HG03060 (cell line): ENCODE results near the gene WNT5A.
"Not testable (repeated sequence)": the region's sequence is repeated elsewhere in the genome, so short reads cannot be mapped to it uniquely, and the experiment has no call there.

Experiments used
- ATAC-seq: cut with Tn5 transposase; IDR thresholded peaks from one replicate; pipeline ENCODE4 v1.9.1; 2021; ENCODE audit warnings: low read depth, moderate number of reproducible peaks; ENCODE audit not compliant: unreplicated experiment

Gene WNT5A

DNA sequence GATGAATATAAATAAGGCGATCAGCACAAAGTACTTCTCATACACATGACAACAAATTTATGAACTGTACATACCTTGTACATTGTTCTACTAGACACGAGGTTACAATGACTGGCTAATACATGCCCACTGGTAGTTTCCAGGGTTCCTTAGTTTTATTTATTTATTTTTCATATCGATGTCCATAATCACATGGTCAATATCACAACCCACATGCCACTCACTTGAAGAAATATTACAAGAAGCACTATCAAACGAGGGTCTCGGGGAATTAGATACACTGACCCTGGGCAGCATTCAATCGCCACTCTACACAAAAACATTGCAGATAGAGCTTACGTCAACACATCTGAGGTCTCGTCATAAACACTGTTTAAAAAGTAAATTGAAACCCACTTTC lies 21.2 kb upstream of the WNT5A start:
- no peak for ATAC-seq

DNA sequence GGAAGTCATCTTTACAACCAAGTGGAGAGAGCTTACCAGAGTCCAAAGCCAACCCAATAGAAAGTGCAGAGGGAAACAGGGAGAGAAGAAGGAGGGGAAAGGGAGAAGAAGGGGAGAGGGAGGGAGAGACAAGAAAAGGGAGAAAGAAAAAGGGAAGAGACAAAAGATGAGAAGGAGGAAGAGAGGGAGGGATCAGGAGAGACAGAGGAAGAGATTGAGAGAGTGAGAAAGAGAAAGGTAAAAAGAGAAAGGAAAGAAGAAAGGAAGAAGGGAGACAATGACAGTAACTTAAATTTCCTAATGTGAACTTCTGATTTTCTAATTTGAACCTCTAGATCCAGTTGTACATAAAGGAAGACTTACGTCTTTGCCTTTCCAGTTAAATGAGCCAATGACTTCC lies 20.7 kb upstream of the WNT5A start:
- ATAC-seq = no peak

DNA sequence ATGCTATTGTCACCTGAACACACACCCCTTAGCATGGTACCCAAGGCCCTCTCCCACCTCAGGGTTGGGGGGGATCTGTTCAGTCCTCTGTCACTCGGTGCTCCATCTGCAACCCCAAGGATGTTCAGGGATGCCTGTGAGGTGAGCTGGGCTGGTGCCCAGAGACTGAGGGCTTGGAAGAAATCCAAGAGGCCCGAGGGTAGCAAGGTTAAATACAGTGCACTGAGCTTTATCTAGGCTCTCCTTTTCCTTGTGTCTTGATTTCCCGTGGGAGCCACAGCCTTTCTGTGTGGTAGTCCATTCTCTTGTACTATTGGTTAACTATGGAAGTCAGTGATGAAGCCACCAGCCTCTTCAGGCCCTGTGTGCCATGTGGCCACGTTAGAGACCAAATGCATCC lies 18.7 kb upstream of the WNT5A start:
- ATAC-seq = no peak

DNA sequence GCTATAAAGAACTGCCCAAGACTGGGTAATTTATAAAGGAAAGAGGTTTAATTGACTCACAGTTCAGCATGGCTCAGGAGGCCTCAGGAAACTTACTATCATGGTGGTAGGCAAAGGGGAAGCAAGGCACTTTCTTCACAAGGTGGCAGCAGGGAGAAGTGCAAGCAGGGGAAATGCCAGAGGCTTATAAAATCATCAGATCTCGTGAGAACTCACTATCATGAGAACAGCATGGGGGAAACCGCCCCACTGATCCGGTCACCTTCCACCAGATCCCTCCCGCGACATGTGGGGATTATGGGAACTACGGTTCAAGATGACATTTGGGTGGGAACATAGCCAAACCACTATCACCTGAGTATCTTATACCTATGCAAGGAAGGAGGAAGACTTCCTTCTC lies 18.0 kb upstream of the WNT5A start:
- ATAC-seq = not testable (repeated sequence)

DNA sequence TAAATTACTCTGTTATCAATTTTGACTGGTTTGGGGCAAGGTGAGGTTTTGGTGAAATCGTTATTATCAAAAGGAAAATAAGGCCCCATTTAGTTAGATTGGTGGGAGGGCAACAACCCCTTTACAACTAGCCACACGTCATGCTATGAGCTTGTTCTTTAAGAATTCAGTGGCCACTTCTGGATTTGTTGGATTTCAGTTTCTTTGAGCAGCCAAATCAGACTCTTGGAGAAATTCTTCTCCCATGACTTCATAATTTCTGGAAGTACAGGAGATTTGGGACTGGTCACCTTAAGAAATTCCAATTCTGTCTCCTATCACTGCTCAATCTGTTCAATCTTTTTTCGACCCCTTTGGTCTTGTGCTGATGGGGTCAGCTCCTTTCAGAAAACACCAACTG lies 14.8 kb upstream of the WNT5A start:
- no peak for ATAC-seq

DNA sequence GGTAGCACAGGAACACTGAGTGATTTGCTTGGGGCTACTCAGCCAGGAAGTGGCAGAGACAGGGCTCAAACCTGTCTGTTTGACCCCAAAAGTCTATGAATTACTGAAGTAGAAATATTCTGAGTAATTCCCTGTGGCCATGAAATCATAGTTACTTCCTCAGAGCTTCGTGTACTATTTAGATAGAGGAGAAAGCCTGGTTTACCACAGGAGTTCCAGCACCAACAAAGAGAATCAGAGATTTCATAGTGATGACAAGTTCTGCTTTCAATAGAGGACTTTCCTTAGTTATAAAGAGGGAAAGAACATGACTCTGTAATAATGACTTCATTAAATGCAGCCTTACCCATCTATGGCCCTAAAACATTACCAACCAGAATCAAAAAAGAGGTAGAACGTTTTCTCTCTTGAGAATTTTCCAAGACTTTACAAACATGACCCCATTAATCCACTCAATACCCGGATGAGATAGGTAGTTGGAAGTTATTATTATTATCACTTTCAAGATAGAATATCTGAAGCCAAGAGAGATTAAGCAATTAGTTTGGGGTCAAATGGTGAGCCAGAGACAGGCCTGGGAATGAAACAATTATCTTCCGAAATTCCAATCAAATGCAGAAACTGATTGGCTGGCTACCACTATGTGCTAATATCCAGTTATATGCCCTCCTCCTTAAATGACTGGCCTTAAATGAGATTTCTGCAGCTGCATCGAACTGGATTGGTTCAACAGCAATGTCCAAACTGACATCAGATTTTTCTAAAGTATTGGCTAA lies 13.6 kb upstream of the WNT5A start:
- no peak for ATAC-seq

DNA sequence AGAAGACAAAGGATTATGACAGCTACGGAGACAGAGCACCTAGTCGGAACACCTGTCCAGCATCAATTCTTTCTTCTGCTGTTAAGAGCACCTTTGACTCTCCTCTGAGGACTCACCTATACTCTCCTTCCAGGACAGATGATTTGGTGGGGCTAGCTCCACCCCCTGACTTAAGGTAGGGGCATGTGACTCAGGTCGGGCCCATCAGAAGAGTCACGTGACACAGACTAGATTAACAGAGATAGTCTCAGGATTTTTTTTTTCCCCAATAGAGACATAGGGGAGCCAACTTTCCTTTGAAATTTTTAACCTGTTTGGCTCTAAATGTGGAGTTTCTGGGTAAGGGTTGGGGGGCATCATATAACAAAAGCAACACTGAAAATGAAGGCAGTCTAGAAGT lies 11.4 kb upstream of the WNT5A start:
- no peak for ATAC-seq

DNA sequence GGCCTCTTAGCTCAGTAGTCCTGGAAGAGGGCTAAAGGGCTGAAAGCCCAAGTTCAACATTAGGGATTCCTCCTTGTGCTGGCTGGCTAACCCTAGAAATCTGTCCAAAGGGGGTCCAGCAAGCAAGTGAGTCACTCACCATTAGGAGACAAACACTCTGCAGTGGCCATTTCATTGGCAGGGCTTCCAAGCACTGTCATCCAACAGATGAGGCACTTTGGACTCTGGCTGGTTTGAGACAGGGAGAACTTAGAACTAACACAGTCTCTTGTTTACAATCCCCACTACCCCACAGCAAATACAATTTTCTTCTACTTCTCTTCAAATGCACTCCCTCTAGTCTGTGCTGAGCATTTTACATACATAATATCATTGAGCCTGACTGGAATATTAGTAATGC lies 10.1 kb upstream of the WNT5A start:
- ATAC-seq = no peak

DNA sequence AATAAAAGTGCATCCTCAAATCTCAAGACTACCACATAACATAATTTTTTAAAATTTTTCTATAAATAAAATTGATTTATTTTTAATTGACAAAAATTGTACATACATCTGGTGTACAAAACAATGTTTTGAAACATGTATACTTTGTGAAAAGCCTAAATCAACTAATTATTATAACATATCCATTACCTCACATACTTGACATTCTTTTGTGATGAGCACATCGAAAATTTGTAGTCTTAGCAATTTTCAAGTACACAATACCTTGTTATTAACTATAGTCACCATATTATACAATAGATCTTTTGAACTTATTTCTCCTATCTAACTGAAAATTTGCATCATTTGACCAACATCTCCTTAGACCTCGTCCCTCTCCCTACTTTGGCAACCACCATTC lies 7.9 kb upstream of the WNT5A start:
- ATAC-seq = no peak

DNA sequence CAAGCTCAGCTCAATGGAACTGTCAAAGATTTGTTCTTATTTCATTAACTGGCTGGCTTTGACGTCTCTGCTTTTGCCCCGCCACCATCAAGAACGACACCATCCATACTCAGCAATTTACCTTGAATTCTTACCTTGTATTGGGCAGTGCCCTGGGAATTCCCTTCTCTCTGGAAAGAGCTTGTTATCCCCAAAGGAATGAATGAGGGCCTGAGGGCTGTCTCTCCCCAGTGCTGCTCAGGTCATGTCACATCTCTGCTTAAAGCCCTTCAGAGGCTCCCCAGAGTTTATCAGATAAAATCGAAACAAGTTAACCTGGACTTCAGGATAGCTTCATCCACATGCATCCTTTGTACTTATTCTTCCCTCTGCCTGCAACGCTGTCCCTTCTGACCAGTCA lies 5.9 kb upstream of the WNT5A start:
- ATAC-seq = no peak

DNA sequence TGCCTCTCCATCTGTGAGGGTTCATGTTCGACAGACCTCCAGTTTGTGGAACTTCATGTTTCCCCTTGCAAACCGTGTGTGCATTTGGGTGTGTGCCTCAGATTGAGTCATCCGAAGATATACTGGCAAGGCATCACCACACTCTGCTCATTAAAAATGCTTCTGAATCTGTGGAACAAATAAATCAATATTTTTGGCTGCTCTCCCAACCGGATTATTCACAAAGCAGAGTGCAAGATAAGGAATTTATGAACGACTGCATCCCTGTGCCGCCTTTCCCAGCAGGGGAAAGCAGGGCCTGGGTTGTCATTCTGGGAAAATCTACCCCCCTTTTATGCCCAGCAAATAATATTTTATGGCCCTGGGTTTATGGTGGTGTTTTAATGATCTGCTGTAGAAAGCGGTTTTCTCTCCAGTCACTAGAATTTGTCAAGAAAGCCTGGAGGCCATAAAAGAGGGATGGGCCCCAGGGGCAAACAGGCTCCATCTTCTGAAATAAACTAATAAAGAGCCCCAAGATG lies 4.2 kb upstream of the WNT5A start:
- no peak for ATAC-seq

DNA sequence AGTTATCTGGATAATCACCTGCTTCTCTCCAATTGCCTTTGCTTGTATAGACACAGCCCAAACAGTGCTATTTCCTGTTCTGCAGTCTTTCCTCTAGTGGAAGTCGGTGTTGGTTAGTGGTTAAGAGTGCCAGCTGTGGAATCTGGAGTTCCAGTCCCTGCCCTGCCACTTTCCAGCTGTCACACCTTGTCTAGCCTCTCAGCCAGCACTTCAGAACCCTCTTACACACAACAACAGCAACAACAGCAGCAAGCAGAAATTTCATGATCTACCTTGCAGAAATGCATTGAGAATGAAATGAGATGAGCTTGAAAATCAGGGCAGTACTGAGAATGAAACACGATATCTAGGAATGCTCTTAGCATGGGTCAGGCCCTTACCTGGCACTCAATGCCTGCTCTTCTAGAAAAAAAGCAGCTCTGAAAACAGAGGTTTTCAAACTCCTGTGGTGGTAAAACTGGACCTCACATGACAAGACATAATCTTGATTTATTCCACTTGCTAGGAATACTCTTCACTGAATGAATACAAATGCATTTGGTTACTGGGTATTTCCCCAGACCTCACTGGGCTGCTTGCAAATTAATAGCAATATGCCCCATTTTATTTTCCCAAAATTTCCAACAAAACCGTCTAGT lies 3.3 kb upstream of the WNT5A start:
- ATAC-seq = no peak

DNA sequence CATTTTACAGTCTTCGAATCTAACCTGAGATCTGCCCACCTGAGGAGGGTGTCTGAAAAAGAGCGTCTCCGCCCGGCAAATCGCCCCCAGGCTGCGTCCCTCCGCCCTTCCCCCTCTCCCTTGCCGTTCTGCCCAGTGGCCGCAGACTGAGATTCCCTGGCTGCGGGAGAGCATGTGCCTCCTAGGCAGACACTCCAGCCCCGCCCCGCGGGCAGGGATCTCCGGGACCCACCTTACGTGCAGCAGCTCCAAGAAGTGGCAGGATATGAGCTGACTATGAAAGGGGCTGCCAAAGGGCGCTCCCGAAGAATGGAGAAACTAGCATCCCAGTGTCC lies 2.7 kb upstream of the WNT5A start:
- ATAC-seq = no peak

DNA sequence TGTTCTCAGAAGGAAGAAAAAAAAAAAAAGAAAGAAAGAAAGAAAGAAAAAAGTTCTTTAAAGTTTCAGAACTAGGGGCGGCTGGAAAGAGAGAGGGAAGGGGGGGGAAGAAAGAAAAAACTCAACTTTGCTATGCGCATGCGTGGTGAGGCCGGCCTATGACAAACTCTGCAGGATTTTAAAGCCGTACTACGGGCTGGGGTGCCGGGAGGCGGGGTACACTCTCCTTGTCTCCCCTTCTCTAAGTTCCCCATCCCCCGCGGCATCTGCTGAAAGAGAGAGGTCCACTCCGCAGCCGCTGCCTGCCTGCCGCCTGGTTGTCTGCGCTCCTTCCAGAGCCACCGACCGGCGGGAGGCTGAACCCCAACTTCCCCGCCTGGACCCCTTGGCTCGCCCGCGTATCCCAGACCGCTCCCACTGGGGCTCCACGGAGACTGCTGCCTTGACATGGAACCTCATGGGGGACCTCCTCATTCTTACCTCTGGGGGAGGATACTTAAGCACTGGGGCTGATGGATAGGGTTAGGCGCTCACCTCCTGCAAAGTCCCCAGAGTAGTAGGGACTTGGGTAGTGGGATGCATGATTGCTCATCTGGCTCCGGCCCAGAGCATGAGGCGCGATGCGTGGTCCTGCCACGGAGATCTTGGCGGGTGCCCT lies 1.4 kb upstream of the WNT5A start:
- ATAC-seq = no peak

DNA sequence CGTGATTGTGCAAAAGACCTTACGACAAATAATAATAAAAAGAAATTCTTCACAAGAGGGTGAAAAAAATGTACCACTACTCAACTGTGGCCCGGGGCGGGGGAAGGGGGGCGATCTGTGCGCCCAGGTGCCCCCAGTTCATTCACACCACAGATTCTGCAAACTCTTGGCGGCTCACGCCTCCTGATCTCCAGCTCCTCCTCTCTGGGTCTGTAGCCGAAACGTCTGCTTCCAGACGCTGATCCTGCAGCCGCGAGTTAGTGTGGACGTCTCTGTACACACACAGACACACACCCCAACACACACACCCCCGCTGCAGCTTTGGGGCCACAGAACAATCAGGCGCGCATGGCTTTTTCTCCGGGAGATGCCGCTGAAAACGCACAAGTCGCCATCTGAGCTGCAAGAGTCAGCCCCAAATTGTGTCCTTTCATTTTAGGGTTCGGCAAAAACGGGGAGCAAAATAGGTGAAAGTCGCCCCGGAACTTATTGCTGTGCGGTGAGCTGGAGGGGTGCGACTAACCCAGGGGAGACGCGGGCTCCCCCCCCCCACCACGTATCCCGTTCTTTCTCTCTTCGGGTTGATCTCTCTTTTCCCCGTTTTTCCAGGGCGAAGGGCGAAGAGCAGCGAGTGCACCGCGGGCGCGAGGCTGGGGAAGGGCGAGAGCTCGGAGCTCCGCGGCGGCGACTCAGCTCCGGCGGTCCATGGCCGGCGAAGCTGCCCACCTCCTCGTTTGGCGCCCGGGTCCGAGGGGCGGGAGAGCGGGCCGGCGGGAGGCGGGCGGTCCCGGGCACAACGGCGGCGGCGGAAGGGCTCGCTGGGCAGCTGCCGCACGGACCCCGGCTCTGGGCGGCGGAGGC lies 505 bp upstream of the WNT5A start:
- no peak for ATAC-seq

DNA sequence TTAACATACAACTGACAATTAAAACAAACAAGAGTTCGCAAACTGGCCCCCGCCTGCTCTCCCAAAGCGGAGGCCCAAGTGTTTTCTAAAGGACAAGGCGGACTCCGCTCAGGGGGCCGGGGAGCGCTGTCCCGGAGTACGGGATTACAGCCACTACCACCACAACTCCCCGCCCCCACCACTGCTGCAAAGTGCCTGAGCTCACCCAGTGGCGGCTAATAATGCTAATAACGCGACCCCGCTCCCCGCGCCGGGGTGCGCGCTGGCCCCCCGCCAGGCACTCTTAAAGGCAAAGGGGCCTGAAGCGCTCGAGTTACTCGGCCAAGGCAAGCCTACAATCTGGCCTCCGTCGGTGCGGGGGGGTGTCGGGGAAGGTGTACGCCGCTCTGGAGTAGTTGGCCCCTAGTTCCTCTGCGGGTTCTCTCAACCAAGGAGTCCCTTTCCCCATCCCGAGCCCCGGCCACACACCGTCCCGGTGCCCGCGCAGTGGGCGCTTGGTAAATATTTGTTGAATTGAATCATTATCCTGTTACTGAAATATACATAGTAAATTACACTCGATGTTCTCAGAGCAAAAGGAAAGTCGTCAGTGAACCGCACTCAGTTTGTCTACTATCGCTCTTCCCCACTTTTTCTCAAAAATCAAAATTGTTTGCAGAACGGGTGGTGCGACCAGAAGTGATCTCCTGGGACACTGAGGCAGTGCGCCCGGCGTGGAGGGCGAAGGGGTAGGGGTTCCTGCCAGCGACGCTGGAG lies 827 bp downstream of the WNT5A start:
- ATAC-seq = no peak

DNA sequence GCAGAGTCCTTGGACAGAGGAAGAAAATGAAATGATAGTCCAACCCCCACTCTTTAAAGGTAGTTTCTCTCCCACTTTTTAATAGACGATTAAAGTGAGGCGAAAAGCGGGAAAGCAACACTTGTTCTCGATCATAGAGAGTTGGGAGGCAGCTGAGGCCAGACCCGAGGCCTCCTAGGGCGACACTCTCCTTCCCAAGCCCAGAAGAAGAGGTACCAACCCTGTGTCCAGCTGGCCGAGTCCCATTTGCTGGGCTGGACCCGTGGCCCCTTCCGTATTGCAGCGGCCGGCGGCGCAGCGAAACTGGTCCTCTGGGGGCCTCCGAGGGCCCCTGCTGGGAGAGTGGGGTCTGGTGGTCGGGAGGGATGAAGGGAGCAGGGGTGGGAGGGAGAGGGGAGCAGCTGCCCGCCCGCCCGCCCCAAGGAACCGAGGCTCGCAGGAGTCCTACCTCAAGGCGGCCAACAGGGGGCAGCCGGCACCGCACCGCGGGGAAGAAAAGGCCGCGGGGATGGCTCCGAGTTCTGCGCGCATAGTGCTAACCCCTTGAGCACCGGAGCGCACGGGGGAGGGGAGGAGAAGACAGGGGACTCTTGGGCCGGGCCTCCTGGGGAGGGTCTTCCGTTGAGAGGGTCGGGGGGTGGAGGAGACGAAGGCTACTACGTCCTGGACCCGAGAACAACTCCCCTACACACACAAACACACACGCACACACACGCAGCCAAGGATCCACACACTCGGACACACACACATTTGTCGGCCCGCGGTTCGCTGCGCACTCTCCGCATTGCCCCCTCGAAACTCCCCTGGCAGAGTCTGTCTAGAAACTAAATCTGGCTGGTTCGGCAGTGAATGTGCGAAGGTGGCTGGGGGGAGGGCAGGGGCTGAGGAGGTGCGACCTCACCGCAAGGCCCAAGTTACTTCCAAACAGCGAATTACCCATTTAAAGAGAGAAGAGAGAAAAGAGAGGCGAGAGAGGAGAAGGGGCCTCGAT lies 2.0 kb downstream of the WNT5A start:
- ATAC-seq = no peak

DNA sequence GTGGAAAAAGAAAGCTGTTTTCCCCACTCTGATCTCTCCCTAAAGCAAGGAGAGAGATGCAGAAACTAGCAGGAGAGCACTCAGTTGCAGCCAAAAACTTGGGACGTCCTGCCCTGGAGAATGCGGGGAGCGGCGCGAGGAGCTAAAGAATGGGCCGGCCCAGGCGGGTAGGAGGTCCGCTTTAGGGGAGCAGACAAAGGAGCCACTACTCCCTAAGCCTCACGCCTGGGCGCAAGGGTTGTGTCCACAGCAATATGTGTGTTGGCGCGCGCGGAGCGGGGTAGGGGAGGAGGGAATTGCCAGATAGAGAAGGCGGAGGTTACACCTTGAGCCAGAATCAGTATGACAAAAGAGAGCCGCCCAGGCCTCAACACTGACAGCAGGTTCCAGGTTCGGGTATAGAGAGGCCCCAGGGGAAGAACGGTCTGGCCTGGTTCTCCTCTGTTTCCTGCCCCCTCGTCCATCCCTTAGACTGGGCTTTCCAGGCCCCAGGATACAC lies 2.9 kb downstream of the WNT5A start:
- ATAC-seq = no peak
